Measurements from ENCODE around the gene GLRX. TPM values are rescaled to one million over a fixed set of nuclear protein-coding genes. Genes with fewer than 3 reads are reported as not detected.
"Not testable (repeated sequence)": the region's sequence is repeated elsewhere in the genome, so short reads cannot be mapped to it uniquely, and the experiment has no call there.

Gene GLRX, protein sequence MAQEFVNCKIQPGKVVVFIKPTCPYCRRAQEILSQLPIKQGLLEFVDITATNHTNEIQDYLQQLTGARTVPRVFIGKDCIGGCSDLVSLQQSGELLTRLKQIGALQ
- 10 to 100 TPM; 56.1 to 69.8 (median 66.8) TPM for polyA plus RNA-seq (ENCODE audit: insufficient read length in 4 of 4)

DNA sequence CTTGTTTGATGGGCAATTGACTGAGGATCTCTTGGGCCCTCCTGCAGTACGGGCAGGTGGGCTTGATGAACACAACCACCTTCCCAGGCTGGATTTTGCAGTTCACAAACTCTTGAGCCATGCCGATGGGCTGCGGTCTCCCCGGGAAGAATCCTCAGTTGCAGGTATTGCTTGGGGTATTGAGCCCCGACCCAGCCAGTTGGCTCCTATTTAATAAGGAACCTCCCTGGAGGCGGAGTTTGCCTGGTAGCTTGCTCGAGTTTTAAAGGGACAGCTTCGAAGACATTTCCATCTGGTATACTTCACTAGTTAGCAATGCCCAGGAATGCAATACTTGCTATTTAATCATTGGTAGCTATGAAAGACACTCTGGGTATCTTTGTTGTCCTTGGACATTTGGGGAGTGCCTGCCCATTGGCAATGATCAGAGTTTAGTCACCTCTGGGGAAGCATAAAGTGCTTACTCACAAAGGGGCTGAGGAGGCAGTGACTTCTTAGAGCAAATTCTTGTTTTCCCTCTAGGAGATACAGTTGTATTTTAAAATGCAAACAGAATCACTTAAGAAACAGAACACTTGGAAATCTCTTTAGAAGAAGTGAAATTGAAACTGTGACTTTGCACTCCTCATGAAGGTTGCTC is at the start of gene GLRX:
TSS of gene GLRX (minus strand) at position 185 of the 640 bp plus-strand sequence. CDS start at position 121, 64 bp downstream.
- DNase-seq (ENCODE audit: low read depth in 4 of 4, low spot score in 3 of 4): peak in 1 of 4 donors; percentile 58

DNA sequence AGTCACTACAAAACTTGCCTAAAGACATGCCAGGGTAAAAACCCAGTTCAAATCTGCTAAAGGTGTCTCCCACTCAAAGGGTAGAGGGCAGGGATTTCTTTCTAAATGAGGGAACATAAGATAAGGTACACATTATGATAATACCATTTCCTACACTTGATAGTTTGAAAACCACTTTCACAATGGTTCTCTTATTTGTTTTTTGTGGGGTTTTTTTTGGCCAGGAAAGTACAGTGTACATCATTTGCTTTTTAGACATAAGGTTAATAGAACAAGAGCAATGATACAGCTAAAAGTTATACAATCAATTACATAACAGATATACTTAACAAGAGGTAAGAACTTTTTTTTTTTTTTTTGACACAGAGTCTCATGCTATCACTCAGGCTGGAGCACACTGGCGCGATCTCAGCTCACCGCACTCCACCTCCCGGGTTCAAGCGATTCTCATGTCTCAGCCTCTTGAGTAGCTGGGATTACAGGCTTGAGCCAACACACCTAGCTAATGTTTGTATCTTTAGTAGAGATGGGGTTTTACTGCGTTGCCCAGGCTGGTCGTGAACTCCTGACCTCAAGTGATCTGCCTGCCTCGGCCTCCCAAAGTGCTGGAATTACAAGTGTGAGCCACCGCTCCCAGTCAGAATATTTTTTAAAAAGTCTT is 48.8 kb upstream of the GLRX start:
- DNase-seq (ENCODE audit: low read depth in 4 of 4, low spot score in 3 of 4): no peak

DNA sequence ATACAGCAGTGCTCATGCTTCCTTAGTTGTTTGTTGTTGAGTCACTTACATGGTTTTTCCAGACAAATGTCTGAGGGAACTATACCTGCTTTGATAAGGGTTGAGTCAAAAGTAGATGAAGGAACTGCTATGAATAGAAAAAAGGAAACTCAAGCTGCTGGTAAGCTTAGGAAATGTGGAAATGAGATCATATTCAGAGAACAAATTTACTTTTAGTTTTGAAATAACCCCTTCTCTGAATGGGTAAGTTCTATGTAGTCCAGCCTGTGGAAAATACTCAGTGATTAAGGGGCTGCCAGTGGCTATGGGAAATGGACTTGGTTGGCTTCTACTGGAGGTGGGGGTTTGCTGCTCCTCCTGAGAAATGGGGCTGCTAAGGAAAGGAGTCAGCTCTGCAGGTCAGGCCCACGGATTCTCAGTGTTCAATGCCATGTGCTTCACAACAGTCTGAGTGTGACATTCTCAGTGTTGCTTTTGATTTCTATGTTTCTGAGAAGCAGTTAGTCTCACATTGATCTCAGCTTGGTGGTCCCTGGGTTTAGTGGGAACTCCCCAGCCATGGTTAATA is 47.7 kb upstream of the GLRX start:
- no peak for DNase-seq (ENCODE audit: low read depth in 4 of 4, low spot score in 3 of 4)

DNA sequence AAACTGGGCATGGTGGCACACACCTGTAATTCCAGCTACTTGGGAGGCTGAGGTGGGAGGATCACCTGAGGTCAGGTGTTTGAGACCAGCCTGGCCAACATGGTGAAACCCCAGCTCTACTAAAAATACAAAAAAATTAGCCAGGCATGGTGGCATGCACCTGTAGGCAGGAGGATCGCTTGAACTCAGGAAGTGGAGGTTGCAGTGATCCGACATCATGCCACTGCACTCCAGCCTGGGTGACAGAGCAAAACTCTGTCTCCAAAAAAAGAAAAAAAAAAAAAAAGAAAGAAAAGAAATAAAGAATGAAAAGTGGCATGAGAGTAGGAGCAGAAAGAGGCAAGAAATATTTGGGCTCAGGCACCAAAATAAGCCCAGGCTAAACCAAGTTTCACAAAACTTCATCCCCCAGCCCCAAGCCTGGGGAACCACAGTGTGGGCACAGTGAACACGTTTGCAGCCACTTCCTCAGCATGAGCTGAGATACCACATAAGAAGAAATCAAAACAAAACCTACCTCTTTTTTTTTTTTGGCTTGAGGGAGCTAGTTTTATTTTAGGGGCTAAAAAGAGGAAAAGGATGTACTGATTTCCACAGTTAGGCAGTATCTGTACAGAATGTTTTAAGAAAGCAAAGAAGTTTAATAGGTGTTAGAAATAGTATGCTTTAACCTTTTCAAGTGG is 46.8 kb upstream of the GLRX start:
- not testable (repeated sequence) for DNase-seq (ENCODE audit: low read depth in 4 of 4, low spot score in 3 of 4)

DNA sequence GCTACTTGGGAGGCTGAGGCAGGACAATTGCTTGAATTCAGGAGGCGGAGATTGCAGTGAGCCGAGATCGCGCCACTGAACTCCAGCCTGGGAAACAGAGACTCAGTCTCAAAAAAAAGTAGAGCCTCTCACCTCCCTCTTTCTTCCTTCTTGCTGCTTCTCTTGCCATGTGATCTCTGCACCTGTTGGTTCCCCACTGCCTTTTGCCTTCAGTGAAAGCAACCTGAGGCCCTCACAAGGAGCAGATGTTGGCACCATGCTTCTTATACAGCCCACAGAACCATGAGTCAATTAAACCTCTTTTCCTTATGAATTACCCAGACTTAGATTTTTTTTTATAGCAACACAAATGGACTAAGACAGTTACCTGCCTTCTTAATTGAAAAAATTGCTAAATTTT is 45.6 kb upstream of the GLRX start:
- no peak for DNase-seq (ENCODE audit: low read depth in 4 of 4, low spot score in 3 of 4)

DNA sequence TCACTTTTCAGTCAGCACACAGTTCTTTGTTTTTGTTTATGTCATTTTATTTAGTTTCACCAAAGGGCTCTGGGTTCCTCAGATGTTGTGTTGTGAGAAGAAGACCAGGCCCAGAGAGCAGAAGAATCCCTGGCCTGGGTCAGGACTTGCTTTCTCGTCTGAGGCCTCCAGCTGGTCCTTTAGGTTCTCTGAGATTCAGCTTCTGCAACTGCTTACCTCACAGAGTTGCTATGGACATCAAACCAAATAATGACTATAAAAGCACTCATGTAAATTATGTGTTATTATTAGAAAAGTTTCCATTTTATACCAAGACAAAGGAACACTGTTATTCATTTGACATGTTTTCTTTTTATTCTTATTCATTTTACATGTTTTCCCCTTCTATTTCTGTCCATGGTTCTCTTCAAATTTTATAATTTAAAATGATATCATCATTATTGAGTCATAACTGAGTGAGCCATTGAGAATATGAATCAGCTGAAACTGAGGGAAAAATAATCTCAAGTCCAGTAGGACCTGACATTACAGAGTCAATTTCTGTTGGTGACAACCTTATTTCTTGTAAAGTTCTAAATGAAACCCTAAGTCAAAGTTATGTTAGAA is 44.0 kb upstream of the GLRX start:
- DNase-seq (ENCODE audit: low read depth in 4 of 4, low spot score in 3 of 4): no peak

DNA sequence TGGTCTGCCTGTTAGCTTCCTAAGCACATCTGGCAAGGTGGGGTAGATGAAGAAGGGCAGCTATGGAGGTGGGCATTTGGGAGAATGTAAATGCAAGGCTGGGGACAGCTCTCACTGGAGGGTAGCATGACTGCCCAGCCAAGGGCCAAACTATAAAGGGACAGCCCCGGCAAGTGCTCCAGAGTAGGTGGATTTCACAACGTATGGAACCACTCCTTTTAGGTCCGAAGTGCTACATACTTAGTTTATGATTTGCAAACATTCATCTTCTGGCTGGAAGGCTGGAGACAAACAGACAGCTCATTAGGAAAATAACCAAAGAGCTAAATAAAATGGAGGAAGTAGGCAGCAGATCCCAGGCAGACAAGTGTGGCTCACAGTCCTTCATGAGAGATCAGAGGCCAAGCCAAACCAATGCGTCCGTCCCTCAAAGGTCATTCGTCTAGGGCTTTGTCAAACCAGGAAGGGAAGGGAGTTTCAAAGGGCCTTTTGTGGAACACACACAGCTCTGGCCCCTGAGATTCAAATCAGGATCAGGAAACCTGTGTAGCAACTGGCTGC is 42.5 kb upstream of the GLRX start:
- no peak for DNase-seq (ENCODE audit: low read depth in 4 of 4, low spot score in 3 of 4)

DNA sequence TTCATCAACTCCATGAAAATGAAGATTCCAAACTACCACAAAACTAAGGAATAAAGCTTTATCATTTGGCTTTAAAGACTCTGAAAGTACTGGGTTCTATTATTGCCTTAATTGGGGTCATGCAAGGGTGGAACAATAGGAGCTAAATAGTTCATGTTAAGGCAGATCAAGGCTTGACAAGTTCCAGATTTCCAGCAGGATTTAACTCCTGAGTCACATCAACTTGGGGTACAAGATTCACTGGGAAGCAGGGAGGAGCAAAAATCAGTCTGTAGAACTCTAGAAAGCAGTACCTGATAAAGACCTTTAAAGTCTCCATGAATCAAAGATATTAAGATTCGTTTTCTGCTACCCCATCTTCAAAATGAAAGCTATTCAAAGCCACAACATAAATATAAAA is 41.9 kb upstream of the GLRX start:
- DNase-seq (ENCODE audit: low read depth in 4 of 4, low spot score in 3 of 4): no peak

DNA sequence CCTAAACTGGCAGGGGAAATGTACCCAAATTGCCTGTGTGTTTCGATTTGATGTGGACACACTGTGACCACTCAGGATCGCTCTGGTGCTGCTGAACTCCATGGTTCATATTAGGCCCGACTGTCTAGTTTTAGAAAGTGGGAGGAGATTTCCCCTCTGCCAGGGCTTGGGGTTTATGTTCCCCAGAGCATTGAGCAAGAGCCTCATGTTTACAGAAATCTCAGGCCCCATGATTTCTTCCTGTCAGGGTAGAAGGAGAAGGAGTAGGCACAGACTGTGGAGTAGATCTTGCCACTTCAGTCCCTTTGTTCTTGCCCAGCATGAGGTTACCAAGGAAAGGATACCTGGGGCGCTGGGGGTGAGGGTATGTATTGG is 40.8 kb upstream of the GLRX start:
- no peak for DNase-seq (ENCODE audit: low read depth in 4 of 4, low spot score in 3 of 4)

DNA sequence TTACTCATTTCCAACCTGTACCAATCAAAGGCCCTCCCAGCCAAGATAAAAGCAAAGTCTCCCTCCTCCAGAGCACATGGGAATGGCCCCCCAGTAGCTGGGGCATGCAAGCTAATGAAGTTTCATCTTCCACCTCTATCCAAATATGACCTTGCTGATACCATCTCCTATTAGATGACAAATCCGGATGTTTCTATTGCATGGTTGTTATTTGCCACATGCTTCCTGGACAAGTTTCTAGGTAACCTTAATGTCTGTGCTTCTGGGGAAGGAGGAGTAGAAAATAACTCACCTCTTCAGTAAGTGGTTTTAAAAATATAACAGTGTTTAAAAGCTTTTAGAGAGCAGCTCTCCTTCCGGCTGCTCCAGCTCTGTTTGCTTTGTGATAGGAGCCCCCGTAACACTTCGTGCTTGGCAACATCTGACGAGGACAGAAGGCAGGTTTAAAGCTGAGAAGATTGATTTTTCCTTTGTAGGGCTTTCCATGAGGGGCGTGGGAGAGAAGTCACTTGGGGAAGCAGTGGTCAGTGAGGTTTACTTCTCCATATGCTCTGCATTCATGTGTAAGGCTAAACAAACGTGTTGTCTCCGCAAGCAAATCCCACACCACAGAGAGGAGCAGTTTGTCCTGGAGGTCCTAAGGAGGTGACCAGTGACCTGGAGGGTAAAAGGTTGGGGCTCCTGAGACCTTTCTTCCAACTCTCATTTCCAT is 40.3 kb upstream of the GLRX start:
- peak in 1 of 4 donors; percentile 28 for DNase-seq (ENCODE audit: low read depth in 4 of 4, low spot score in 3 of 4)

DNA sequence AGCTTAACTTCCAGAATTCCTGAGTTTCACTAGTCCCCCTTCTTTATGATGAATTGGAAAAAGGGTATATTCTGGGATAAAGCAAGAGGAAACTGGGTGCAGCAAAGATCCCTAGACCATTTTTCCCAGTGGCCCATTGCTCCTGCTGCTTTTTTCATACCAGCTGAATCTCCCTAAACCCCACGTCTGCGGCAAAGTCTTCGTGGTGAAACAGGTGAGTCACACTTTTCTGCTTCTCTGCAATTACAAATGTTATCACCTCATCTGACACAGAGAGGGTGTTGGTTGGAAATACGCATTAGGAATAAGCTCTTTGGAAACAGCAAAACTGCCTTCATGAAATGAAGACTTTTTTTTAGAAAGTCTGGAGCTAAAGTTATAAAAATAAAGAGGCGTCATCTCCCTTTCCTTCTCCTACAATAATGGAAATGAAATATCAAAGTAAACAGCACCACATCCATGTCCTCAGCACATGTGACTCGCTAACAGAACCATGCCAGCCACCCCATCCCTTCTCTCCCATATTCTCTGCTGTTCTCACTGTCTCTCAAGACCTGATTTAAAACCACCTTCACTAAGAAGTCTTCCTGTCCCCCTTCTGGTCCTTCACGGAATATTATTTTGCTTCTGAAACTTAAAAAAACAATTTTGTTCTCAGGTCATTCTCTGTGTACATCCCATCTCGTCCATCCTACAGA is 39.5 kb upstream of the GLRX start:
- no peak for DNase-seq (ENCODE audit: low read depth in 4 of 4, low spot score in 3 of 4)

DNA sequence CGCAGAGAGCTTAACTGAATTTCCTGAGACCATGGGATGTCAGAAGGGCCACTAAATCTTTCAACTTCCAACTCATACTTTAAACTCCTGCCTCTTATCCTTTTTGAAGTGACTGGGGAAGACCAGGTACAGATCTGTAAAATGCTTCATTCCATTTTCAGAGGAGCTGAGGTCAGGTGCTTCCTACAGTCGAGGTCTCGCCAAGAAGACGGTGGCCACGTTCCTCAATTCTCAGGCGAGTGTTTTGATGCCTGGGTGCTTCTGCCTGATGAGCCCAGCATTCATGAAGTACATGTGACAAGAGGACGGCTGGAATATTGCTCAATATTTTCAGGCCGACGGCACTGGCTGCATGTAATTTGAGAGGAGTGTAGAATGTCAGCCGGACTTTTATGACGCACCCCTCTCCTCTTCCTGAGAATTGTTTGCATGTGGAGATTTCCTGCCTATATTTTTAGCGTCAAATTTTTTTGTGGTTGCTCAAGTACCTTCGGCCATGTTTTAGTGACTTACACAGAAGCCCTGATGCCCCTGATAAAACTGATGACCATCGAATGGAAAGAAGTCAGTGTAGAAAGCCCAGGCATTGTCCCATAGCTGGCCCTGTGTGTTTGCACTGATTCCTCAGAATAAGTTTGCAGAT is 38.8 kb upstream of the GLRX start:
- DNase-seq (ENCODE audit: low read depth in 4 of 4, low spot score in 3 of 4): no peak

DNA sequence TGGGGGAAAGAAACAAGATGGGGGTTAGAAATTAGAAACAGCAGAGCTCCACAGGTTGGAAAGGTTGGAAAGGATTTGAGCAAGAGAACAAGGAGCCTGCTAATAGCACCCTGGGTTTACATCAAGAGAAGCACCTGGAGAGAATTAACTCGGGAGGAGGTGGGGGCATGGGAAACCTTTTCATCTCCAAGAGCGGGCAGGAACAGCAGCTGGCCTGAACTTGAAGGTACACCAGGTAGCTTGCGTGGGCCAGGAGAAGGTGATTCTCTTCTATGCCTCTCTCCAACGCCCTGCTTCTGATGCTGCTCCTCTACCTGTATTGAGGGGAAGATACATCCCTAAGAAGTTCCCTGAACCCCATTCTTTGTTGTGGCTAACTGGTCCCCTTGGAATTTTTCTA is 37.1 kb upstream of the GLRX start:
- DNase-seq (ENCODE audit: low read depth in 4 of 4, low spot score in 3 of 4): no peak

DNA sequence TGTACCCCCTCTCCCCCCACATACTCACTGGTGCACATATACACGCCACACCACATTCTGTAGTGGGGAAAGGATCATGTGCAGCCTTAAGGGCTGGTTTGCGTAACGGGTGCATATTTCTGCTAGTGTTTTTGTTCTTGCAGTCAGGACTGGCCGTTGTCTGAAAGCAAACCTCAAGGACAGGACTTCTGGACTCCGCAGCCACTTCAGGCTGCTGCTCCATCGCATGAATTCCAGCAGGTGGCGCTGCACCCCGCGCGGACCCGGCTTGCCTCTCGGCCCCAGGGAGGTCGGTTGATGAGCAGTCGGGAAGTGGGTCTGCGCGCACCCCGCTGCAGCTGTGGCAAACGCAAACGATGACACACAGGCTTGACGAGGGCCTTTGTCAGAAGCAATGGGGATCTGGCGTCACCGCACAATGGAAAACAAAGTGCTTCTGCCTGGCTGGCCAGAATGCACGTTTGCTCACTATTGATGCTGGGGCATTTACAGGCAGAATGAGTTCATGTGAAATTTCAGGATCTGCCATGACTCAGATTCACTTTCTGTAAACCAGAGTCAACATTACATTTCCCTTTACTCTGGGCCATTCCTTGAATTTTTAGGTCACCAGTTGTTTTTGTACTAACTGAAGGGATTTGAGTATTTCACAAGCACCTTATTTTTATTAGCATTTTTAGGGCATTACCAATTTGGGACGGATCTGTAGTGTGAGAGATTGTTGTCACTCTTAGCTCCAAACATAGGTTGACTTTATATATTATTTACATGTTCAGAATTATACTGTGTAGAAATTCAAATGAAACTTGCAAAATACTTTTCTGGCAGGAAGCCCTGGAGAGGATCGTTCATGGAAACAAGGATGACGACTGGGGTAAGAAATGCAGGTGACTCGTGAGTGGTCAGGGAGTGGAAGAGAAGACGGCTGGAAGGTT is 36.4 kb upstream of the GLRX start:
- DNase-seq (ENCODE audit: low read depth in 4 of 4, low spot score in 3 of 4): peak; percentile 58 to 80 (median 65)

DNA sequence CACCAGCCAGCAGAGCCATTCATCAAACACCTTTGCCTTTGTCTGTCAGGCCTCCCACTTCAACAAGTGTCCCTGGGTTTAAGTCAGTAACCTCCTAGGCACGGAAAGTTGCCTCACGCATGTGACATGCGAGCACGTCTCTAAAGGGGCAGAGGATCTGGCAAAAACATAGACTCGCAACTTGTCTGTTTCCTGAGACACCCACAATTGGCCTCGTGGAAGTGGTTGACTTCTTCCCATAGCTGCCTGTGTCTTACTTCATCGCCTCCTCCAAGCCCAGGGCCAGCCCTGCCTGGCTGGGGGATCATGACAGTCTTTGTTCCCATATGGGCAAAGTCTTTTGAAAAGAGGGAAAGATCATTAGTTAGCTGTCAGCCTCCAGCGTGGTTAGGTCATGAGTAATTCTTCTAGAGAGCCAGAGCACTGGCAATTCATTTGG is 35.5 kb upstream of the GLRX start:
- DNase-seq (ENCODE audit: low read depth in 4 of 4, low spot score in 3 of 4): no peak

DNA sequence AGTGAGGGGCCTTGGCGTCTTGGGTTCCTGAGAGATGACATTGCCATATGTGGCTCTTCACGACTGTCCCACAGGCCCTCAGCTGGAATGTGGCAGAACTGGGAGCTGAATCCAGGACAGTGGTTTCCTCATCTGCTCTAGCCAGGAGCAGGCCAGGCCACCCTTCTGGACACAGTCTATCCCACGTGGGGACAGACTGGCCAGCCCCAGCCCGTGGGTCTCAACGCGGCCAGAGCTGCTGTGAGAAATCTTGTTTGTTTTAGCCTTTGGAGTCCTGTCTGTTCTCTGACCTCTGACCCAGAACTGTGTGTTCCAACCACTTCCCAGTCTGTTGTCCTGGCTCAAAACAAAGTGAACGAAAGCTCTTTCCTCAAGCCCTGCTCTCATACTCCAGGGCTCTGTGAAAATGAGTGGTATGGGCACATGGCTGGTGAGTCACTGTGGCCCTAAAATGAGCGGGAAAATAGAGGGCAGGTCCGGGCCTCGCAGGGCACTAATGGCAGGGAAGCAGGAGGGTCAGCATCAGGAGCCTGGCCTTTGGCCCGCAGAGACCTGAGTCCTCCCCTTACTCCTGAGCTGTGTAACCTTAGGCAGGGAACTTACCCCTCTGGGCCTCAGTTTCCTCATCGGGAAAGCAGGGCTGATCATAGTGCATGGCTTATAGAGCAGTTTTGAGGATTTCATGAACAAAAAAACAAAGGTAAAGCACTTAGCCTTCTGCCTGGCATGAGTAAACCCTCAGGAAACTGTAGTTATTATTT is 34.8 kb upstream of the GLRX start:
- no peak for DNase-seq (ENCODE audit: low read depth in 4 of 4, low spot score in 3 of 4)

DNA sequence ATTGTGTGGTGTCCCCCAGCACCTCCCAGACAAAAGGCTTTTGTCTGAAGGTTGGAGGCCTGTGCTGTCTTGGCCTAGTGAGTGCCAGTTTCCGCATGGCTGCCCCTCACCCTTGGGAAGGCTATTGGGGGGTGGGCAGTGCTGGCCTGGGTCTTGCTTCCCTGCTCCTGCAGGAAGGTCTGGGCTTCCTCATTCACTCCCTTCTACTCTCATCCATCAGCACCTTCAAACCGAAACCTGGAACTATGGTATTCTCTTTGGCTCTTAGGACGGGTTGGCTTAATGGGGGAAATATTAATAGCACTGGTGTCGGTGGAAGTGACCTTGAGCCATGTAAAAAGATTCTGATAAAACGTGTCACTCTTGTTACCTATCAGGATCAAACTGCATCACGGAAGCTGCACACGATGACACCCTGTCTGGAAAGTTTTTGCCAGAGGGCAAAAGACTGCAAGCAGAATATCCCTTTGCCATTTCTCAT is 34.0 kb upstream of the GLRX start:
- DNase-seq (ENCODE audit: low read depth in 4 of 4, low spot score in 3 of 4): no peak

Measured in right renal pelvis (tissue), 4 donors.